IPS DF 4.7 (cell line): ENCODE measurements around the gene TPMT.
"Not testable (repeated sequence)": the region's sequence is repeated elsewhere in the genome, so short reads cannot be mapped to it uniquely, and the experiment has no call there.

Source experiments
- DNase-seq: peaks from one replicate; pipeline ENCODE4 v3.0.0-alpha.2; 2013; ENCODE audit warnings: low spot score; ENCODE audit errors: extremely low read depth

The TPMT gene

DNA sequence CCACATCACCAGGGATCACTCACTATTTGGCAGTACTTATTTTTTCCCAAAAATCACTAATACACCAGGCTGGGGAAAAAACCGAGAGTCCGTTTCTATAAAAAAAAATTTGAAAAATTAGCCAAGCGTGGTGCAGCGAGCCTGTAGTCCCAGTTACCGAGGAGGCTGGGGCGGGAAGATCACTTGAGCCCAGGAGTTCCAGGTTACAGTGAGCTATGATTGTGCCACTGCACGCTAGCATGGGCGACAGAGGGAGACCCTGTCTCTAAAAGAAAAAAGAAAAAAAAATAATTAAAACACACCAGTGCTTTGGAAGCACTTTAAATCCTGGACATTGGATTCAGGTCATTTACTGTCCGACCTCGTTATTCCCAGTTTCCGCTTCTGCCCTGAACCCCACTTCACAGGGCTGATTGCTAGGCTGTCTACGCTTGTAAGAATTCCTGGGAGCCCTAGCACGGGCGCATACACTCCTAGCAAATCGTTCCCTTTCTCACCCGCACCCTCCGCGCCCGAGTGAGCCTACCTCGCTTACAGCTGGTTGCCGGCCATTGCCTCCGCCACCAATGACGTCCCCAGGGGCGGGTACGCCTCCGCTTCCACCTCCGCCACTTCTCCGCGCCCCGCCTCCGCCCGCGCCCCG is at the start of gene TPMT:
TPMT (minus strand) TSS at position 571 of the 643 bp plus-strand sequence. CDS start 5,950 bp downstream, outside the sequence.
- peak; percentile 58 for DNase-seq

DNA sequence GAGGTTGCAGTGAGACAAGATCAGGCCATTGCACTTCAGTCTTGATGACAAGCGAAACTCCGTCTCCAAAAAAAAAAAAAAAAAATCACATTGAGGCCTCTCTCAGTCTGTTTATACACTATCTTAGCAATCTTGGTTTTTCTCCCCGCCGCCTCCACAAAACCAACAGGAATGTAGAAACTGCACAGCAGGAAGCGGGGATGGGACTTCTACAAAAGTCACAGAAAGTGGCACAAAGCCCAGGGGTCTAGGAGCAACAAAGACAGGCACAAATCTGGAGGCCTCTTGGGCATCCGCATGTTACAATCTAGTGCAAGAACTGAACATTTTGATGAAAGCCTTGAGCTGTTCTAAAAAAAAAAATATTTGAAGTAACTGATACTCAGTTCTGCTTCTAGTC is 48.9 kb upstream of the TPMT start:
- no peak for DNase-seq

DNA sequence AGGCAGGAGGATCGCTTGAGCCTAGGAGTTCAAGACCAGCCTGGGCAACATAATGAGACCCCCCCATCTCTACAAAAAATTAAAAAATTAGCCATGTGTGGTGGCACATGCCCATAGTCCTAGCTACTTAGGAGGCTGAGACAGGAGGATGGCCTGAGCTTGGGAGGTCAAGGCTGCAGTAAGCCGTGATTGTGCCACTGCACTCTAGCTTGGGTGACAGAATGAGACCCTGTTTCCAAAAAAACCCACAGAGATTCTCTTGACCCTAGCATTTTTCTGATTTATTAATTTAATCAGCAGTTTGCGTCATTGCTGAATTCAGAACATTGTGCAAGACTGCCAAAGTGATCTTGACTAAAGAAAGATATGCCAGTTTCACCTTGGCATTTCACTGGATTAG is 37.1 kb upstream of the TPMT start:
- no peak for DNase-seq

GRCh38 chr6:18189196-18189595 is 34.3 kb upstream of the TPMT start:
- no peak for DNase-seq

- no peak for DNase-seq
Observed at GRCh38 chr6:18187701-18188100, 32.8 kb upstream of the TPMT start.

GRCh38 chr6:18186540-18187250 is 31.8 kb upstream of the TPMT start:
- no peak for DNase-seq

DNA sequence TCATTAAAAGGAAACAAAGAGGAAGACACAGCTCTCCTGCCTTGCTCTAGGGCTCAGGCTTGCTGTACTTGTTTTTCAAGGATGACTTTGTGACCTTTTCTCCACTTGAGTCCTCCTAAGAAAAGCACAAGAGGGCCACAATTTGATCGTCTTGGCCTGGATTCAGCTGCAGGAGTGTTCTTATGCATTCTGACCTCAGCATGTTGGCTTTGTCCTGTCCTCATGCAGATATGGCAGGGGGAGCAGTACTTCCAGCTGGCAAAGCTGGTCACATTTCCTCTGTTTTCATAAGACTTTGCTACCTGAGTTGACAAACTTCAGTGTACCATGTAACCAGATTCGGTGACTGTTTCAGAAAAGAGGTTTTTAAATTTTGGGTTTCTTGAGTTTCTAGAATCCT is 31.2 kb upstream of the TPMT start:
- peak; percentile 49 for DNase-seq

GRCh38 chr6:18185624-18186023 is 30.7 kb upstream of the TPMT start:
- DNase-seq, result no peak

- DNase-seq, result no peak
Observed at GRCh38 chr6:18183766-18184165, 28.9 kb upstream of the TPMT start.

DNA sequence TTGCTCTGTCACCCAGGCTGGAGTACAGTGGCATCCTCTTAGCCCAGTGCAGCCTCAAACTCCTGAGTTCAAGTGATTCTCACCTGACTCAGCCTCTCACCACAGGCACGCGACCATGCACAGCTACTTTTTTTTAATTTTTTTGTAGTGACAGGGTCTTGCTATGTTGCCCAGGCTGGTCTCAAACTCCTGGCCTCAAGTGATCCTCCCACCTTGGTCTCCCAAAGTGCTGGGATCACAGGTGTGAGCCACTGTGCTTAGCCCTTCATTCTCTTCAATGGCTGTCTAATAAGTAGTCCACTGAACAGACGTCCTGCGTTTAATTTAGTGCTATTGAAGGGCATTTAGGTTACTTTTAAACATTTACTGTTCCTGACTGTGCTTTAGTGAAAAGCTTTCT is 27.7 kb upstream of the TPMT start:
- no peak for DNase-seq

DNA sequence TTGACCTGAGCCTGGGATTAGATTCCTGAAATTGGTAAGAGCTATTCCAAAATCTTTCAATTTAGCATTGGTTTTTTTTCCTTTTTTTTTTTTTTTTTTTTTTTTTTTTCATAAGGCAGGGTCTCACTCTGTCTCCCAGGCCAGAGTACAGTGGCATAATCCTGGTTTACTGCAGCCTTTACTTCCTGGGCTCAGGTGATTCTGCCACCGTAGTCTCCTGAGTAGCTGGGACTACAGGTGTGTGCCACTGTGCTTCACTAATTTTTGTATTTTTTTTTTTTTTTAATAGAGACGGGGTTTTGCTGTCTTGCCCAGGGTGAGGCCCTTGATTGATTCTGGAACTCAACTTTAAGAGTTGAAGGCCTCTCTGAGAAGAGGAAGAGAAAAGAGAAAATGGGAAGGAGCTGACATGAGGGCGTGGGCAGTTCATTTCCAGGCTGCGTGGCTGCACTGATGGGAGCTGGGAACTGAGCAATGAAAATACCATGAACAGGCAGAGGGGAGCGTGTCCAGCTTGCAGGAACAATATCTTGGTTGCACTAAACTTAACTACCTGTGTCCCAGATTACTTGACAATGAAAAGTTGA is 25.0 kb upstream of the TPMT start:
- no peak for DNase-seq

DNA sequence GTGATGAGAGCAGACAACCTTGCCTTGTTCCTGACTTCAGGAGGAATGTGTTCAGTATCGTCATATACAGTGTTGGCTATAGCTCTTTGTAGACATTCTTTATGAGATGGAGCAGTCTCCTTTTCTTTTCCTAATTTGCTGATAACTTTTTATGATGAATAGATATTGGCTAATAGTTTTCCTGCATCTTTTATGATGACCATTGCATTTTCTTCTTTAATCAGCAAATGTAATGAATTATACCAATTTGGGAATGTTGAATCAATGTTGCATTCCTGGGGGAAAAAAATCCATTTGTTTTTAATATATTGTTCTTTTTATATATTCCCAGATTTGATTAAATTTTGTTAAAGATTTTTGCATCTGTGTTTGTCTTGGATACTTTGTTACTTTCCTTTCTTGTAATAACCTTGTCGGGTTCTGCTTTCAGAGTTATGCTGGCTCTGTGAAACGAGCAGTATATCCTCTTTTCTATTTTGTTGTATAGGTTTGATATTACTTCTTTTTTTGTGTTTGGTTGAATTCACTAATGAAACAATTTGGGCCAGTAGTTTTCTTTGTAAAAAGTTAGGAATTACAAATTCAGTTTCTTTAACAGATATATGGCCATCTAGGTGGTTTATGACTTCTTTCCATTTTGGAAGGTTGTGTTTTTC is 24.2 kb upstream of the TPMT start:
- DNase-seq, result no peak

GRCh38 chr6:18177286-18177965 is 22.5 kb upstream of the TPMT start:
- DNase-seq, result no peak

GRCh38 chr6:18176198-18176597 is 21.3 kb upstream of the TPMT start:
- DNase-seq, result not testable (repeated sequence)

DNA sequence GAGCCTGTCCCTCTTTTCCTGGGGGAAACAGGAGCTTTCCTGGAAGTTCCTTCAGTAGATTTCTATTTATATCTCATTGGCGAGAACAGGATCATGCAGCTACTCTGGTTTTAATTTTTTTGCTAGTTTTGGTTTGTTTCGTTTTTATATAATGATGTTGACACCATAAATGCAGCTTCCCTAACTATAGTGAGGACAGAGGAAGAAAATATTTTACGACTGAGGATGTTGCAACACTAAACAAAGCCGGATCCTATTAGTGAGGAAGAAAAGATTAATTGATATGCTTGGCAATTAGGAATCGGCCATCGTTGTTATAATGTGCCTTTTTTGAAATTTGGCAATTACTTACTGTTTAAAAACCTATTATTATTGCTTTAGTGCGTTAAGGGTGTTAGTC is 17.0 kb upstream of the TPMT start:
- no peak for DNase-seq

GRCh38 chr6:18168264-18168663 is 13.4 kb upstream of the TPMT start:
- DNase-seq, result no peak

GRCh38 chr6:18166312-18167036 is 11.6 kb upstream of the TPMT start:
- DNase-seq, result no peak

GRCh38 chr6:18165751-18166150 is 10.9 kb upstream of the TPMT start:
- DNase-seq, result no peak

DNA sequence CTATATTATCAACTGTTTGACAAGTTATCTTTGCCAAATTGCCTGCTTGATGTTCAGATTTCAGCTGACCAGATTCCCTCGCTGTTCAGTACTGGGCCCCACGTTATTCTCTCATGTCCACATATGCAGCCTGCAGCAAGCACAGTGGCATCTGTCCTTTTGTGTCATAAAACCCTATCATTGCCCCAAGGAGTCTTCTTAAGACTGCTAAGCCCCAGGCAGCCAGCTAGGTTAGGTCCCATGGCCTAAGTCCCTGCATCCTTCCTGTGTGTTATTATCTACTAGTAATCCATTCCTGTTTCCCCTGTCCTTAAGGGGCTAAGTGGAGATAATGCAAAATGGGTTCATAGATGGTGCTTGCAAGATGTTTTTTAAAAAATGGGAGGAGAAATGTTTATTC is 7.5 kb upstream of the TPMT start:
- no peak for DNase-seq

- no peak for DNase-seq
Observed at GRCh38 chr6:18161431-18161830, 6.6 kb upstream of the TPMT start.

- no peak for DNase-seq
Observed at GRCh38 chr6:18160911-18161310, 6.0 kb upstream of the TPMT start.
